ENCODE measurements around the gene PSKH1.

PSKH1 gene

DNA sequence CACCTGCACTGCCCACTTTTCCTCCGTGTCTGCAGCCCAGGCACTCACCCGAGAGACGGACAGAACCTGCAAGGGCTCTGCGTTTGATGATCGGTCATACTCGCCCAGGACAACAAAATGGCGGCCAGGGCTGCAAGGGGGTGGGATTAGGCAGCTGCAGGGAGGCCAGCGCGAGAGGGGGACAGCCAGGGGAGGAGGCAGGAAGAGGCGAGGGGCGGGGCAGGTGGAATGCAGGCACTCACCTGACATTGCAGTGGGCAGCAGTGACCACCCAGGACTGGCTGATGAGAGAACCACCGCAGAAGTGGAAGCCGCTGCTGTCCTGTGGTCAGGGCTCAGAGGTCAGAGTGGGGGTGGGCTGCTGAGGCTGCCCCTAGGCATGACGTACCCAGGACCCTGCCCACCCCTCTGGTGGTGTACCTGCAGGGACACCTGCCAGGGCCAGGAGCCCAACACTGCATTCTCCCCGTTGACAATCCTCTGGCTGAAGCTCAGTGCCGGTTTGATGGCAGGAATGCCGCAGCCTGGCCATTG, 37.7 kb downstream of the PSKH1 start:
- Histone ChIP-seq H3K4me1 (ENCODE audit: control insufficient read depth, low read length) (peaks cover 21% of the 10 kb centered on the region), H3F3A (ENCODE audit: control insufficient read depth, insufficient read depth) (no peaks in the 10 kb centered on the region), H4K20me1 (ENCODE audit: control insufficient read depth, insufficient read depth, low read depth, low read length) (0 out of 2 replicates have a peak, but pooled peaks cover 4% of the 10 kb centered on the region), H3K4me2 (ENCODE audit: low read length) (no peak overlapping the region), H3K9me3 (ENCODE audit: control insufficient read depth, insufficient read depth, low read length) (no peaks in the 10 kb centered on the region), H3K27me3 (ENCODE audit: control insufficient read depth, low read length) (no peaks in the 10 kb centered on the region), H3K36me3 (ENCODE audit: control insufficient read depth, low read length) (peaks cover 44% of the 10 kb centered on the region), H3K27ac (ENCODE audit: low read depth, low read length) (no peak overlapping the region), H3K9me2 (replicated peaks; ENCODE audit: control insufficient read depth, low read length) (no peaks in the 10 kb centered on the region), H3K79me2 (ENCODE audit: control insufficient read depth, low read length) (peaks cover 12% of the 10 kb centered on the region), H3K4me3 (ENCODE audit: low read length) (no peak overlapping the region)
- no peak for TF ChIP-seq CTCF (IDR thresholded peaks at IDR 0.05; ENCODE audit: low read depth, low read length, poor library complexity, severe bottlenecking)

- Histone ChIP-seq H3K27ac (ENCODE audit: low read depth, low read length) (no peak within 1 kb of the TSS), H3K9me3 (ENCODE audit: control insufficient read depth, insufficient read depth, low read length) (no peaks in the 10 kb centered on the region), H3K4me1 (ENCODE audit: control insufficient read depth, low read length) (peaks cover 16% of the 10 kb centered on the region), H3K9me2 (replicated peaks; ENCODE audit: control insufficient read depth, low read length) (no peaks in the 10 kb centered on the region), H3K4me3 (ENCODE audit: low read length) (no peak within 1 kb of the TSS), H3K4me2 (ENCODE audit: low read length) (no peak within 1 kb of the TSS), H3K27me3 (ENCODE audit: control insufficient read depth, low read length) (no peaks in the 10 kb centered on the region), H3K36me3 (ENCODE audit: control insufficient read depth, low read length) (peaks cover 52% of the 10 kb centered on the region), H3F3A (ENCODE audit: control insufficient read depth, insufficient read depth) (peaks cover 2% of the 10 kb centered on the region; the same call in 1 of the 2 replicates), H4K20me1 (ENCODE audit: control insufficient read depth, insufficient read depth, low read depth, low read length) (0 out of 2 replicates have a peak, but pooled peaks cover 4% of the 10 kb centered on the region), H3K79me2 (ENCODE audit: control insufficient read depth, low read length) (peaks cover 22% of the 10 kb centered on the region)
- no peak for TF ChIP-seq CTCF (IDR thresholded peaks at IDR 0.05; ENCODE audit: low read depth, low read length, poor library complexity, severe bottlenecking)
- TF ChIP-seq EZH2phosphoT487 (IDR thresholded peaks at IDR 0.05; ENCODE audit: borderline replicate concordance, low read length): no peak
Observed at GRCh38 chr16:67931712-67932461, 38.8 kb downstream of the PSKH1 start, which contains the start of gene CTRL. TSS of gene CTRL (minus strand) at chr16:67931862. CDS start at chr16:67931852, 10 bp downstream.

GRCh38 chr16:67932462-67932840, 39.4 kb downstream of the PSKH1 start:
- Histone ChIP-seq H3K4me3 (ENCODE audit: low read length) (no peak overlapping the region), H3K9me3 (ENCODE audit: control insufficient read depth, insufficient read depth, low read length) (no peaks in the 10 kb centered on the region), H3K79me2 (ENCODE audit: control insufficient read depth, low read length) (peaks cover 27% of the 10 kb centered on the region), H3K27ac (ENCODE audit: low read depth, low read length) (no peak overlapping the region), H3K4me2 (ENCODE audit: low read length) (no peak overlapping the region), H3F3A (ENCODE audit: control insufficient read depth, insufficient read depth) (peaks cover 4% of the 10 kb centered on the region; the same call in 1 of the 2 replicates), H3K4me1 (ENCODE audit: control insufficient read depth, low read length) (peaks cover 22% of the 10 kb centered on the region), H4K20me1 (ENCODE audit: control insufficient read depth, insufficient read depth, low read depth, low read length) (0 out of 2 replicates have a peak, but pooled peaks cover 4% of the 10 kb centered on the region), H3K27me3 (ENCODE audit: control insufficient read depth, low read length) (no peaks in the 10 kb centered on the region), H3K36me3 (ENCODE audit: control insufficient read depth, low read length) (peaks cover 54% of the 10 kb centered on the region), H3K9me2 (replicated peaks; ENCODE audit: control insufficient read depth, low read length) (no peaks in the 10 kb centered on the region)
- TF ChIP-seq EZH2phosphoT487 (IDR thresholded peaks at IDR 0.05; ENCODE audit: borderline replicate concordance, low read length) (no peak), CTCF (IDR thresholded peaks at IDR 0.05; ENCODE audit: low read depth, low read length, poor library complexity, severe bottlenecking) (no peak)

Data from DOHH2 (cell line).